Measurements from ENCODE around the gene GMDS. TPM values are rescaled to one million over a fixed set of nuclear protein-coding genes. Genes with fewer than 3 reads are reported as not detected.
"Not testable (repeated sequence)": the region's sequence is repeated elsewhere in the genome, so short reads cannot be mapped to it uniquely, and the experiment has no call there.

GMDS gene
- total RNA-seq, 4 donors from 2014 or later, result 3.4 to 7.2 (median 4.6) TPM

GRCh38 chr6:1850840-1851157 lies 394.6 kb downstream of the GMDS start:
- TF ChIP-seq CTCF (IDR thresholded peaks at IDR 0.05 in 4 of 5, conservative IDR thresholded peaks at IDR 0.05 in 1 of 5) (no peak), POLR2A (IDR thresholded peaks at IDR 0.05) (no peak)
- in situ Hi-C loops (cut with MboI; ENCODE audit: low sequenced_read_pairs in 4 of 4), result no loop called here
- intact Hi-C loops (cut with DNase I; ENCODE audit: low total_unique reads), result no loop called here
- H3K27me3 ChIP-seq, result no peaks in the 10 kb centered on the region
- no peak overlapping the region for H3K4me3 ChIP-seq
- no peak for DNase-seq
- H3K9me3 ChIP-seq, result no peaks in the 10 kb centered on the region
- no peak overlapping the region for H3K27ac ChIP-seq
- H3K4me1 ChIP-seq, result no peaks in the 10 kb centered on the region
- H3K36me3 ChIP-seq, result no peaks in the 10 kb centered on the region
- ATAC-seq, result no peak

GRCh38 chr6:1850121-1850839 lies 395.1 kb downstream of the GMDS start:
- no peak overlapping the region for H3K27ac ChIP-seq
- in situ Hi-C loops (cut with MboI; ENCODE audit: low sequenced_read_pairs in 4 of 4), result no loop called here
- H3K4me1 ChIP-seq, result no peaks in the 10 kb centered on the region
- intact Hi-C loops (cut with DNase I; ENCODE audit: low total_unique reads), result no loop called here
- ATAC-seq (no peak), DNase-seq (no peak)
- H3K27me3 ChIP-seq, result no peaks in the 10 kb centered on the region
- TF ChIP-seq POLR2A (IDR thresholded peaks at IDR 0.05), result no peak
- no peak for TF ChIP-seq CTCF (IDR thresholded peaks at IDR 0.05 in 4 of 5, conservative IDR thresholded peaks at IDR 0.05 in 1 of 5)
- no peaks in the 10 kb centered on the region for H3K36me3 ChIP-seq
- H3K9me3 ChIP-seq, result no peaks in the 10 kb centered on the region
- H3K4me3 ChIP-seq, result no peak overlapping the region

- no peak for TF ChIP-seq POLR2A (IDR thresholded peaks at IDR 0.05)
- TF ChIP-seq CTCF (IDR thresholded peaks at IDR 0.05 in 4 of 5, conservative IDR thresholded peaks at IDR 0.05 in 1 of 5), result no peak
- DNase-seq (no peak), ATAC-seq (no peak)
- in situ Hi-C loops (cut with MboI; ENCODE audit: low sequenced_read_pairs in 4 of 4), result no loop called here
- Histone ChIP-seq H3K4me3 (no peak overlapping the region), H3K4me1 (no peaks in the 10 kb centered on the region), H3K9me3 (no peaks in the 10 kb centered on the region), H3K27me3 (no peaks in the 10 kb centered on the region), H3K27ac (no peak overlapping the region), H3K36me3 (no peaks in the 10 kb centered on the region)
- intact Hi-C loops (cut with DNase I; ENCODE audit: low total_unique reads), result no loop called here
Measured at GRCh38 chr6:1849691-1850090, 395.7 kb downstream of the GMDS start.

GRCh38 chr6:1848752-1849151 lies 396.7 kb downstream of the GMDS start:
- H3K27ac ChIP-seq, result no peak overlapping the region
- DNase-seq (no peak), ATAC-seq (no peak)
- H3K36me3 ChIP-seq, result no peaks in the 10 kb centered on the region
- TF ChIP-seq CTCF (IDR thresholded peaks at IDR 0.05 in 4 of 5, conservative IDR thresholded peaks at IDR 0.05 in 1 of 5) (no peak), POLR2A (IDR thresholded peaks at IDR 0.05) (no peak)
- in situ Hi-C loops (cut with MboI; ENCODE audit: low sequenced_read_pairs in 4 of 4), result no loop called here
- intact Hi-C loops (cut with DNase I; ENCODE audit: low total_unique reads), result no loop called here
- no peaks in the 10 kb centered on the region for H3K9me3 ChIP-seq
- H3K4me1 ChIP-seq, result no peaks in the 10 kb centered on the region
- no peak overlapping the region for H3K4me3 ChIP-seq
- H3K27me3 ChIP-seq, result no peaks in the 10 kb centered on the region

GRCh38 chr6:1846611-1847010 lies 398.8 kb downstream of the GMDS start:
- no peaks in the 10 kb centered on the region for H3K9me3 ChIP-seq
- DNase-seq, result no peak
- TF ChIP-seq POLR2A (IDR thresholded peaks at IDR 0.05) (no peak), CTCF (IDR thresholded peaks at IDR 0.05 in 4 of 5, conservative IDR thresholded peaks at IDR 0.05 in 1 of 5) (no peak)
- H3K4me3 ChIP-seq, result no peak overlapping the region
- H3K27ac ChIP-seq, result no peak overlapping the region
- no peaks in the 10 kb centered on the region for H3K36me3 ChIP-seq
- intact Hi-C loops (cut with DNase I; ENCODE audit: low total_unique reads) (no loop called here), in situ Hi-C loops (cut with MboI; ENCODE audit: low sequenced_read_pairs in 4 of 4) (no loop called here)
- no peak for ATAC-seq
- H3K27me3 ChIP-seq, result no peaks in the 10 kb centered on the region
- H3K4me1 ChIP-seq, result no peaks in the 10 kb centered on the region

GRCh38 chr6:1845543-1845942 lies 399.9 kb downstream of the GMDS start:
- H3K4me3 ChIP-seq; DNase-seq; H3K36me3 ChIP-seq; H3K9me3 ChIP-seq; ATAC-seq; intact Hi-C loops (cut with DNase I; ENCODE audit: low total_unique reads); H3K27me3 ChIP-seq; H3K4me1 ChIP-seq; H3K27ac ChIP-seq; in situ Hi-C loops (cut with MboI; ENCODE audit: low sequenced_read_pairs in 4 of 4): not testable (repeated sequence)

Measured in gastrocnemius medialis (tissue), 4 donors.